H1 (cell line): ENCODE data around the gene ZFYVE21. TPM values are rescaled to one million over a fixed set of nuclear protein-coding genes. Genes with fewer than 3 reads are reported as not detected.

Source experiments
- CTCF ChIP-seq, 3 experiments: IDR thresholded peaks; 1 replicate in 2 of 3; 2 replicates in 1 of 3; pipeline versions ENCODE4 v1.5.1 to v1.6.1; 2011; ENCODE audit warnings: low read length in 3 of 3, mild to moderate bottlenecking in 3 of 3, inconsistent platforms in 2 of 3, low read depth in 1 of 3, moderate library complexity in 1 of 3; ENCODE audit not compliant: insufficient read depth in 1 of 3; ENCODE audit errors: control extremely low read depth in 1 of 3
- polyA plus RNA-seq, 7 experiments: library from polyadenylated mRNA; depleted of rRNA in 3 of 7; stranded (reverse) in 5 of 7; unstranded in 2 of 7; fragments of >200 nt in 5 of 7; fragments of 200-250 nt in 2 of 7; gene quantifications; 1 replicate in 5 of 7; 2 replicates in 1 of 7; 4 replicates in 1 of 7; pipeline versions ENCODE4 v1.2.1 to v1.2.3, GENCODE V29; 2011 to 2013; ENCODE audit warnings: missing spikeins in 2 of 7, mixed read lengths in 2 of 7
- total RNA-seq: library from RNA; stranded (reverse); fragmentation: NEBNext Ultra II Directional; extraction: Animal tissue kit (Norgen Biotek cat#: 25700); gene quantifications from 2 replicates; pipeline ENCODE4 v1.2.1, GENCODE V29; 2021
- TF ChIP-seq, protein P1 (sequence below): fragments of 300-600 bp; sonication (generic); IDR thresholded peaks from 2 replicates; pipeline ENCODE4 v1.7.1; 2012; ENCODE audit warnings: low read length, moderate library complexity, mild to moderate bottlenecking, inconsistent platforms; ENCODE audit not compliant: insufficient replicate concordance

Gene ZFYVE21
- total and polyA plus RNA-seq, 2 of the 8 experiments (the other 6 are each of a cell fraction or from before 2014, with no cell fraction given): 53.4 to 127 TPM

- TF ChIP-seq, protein P1, sequence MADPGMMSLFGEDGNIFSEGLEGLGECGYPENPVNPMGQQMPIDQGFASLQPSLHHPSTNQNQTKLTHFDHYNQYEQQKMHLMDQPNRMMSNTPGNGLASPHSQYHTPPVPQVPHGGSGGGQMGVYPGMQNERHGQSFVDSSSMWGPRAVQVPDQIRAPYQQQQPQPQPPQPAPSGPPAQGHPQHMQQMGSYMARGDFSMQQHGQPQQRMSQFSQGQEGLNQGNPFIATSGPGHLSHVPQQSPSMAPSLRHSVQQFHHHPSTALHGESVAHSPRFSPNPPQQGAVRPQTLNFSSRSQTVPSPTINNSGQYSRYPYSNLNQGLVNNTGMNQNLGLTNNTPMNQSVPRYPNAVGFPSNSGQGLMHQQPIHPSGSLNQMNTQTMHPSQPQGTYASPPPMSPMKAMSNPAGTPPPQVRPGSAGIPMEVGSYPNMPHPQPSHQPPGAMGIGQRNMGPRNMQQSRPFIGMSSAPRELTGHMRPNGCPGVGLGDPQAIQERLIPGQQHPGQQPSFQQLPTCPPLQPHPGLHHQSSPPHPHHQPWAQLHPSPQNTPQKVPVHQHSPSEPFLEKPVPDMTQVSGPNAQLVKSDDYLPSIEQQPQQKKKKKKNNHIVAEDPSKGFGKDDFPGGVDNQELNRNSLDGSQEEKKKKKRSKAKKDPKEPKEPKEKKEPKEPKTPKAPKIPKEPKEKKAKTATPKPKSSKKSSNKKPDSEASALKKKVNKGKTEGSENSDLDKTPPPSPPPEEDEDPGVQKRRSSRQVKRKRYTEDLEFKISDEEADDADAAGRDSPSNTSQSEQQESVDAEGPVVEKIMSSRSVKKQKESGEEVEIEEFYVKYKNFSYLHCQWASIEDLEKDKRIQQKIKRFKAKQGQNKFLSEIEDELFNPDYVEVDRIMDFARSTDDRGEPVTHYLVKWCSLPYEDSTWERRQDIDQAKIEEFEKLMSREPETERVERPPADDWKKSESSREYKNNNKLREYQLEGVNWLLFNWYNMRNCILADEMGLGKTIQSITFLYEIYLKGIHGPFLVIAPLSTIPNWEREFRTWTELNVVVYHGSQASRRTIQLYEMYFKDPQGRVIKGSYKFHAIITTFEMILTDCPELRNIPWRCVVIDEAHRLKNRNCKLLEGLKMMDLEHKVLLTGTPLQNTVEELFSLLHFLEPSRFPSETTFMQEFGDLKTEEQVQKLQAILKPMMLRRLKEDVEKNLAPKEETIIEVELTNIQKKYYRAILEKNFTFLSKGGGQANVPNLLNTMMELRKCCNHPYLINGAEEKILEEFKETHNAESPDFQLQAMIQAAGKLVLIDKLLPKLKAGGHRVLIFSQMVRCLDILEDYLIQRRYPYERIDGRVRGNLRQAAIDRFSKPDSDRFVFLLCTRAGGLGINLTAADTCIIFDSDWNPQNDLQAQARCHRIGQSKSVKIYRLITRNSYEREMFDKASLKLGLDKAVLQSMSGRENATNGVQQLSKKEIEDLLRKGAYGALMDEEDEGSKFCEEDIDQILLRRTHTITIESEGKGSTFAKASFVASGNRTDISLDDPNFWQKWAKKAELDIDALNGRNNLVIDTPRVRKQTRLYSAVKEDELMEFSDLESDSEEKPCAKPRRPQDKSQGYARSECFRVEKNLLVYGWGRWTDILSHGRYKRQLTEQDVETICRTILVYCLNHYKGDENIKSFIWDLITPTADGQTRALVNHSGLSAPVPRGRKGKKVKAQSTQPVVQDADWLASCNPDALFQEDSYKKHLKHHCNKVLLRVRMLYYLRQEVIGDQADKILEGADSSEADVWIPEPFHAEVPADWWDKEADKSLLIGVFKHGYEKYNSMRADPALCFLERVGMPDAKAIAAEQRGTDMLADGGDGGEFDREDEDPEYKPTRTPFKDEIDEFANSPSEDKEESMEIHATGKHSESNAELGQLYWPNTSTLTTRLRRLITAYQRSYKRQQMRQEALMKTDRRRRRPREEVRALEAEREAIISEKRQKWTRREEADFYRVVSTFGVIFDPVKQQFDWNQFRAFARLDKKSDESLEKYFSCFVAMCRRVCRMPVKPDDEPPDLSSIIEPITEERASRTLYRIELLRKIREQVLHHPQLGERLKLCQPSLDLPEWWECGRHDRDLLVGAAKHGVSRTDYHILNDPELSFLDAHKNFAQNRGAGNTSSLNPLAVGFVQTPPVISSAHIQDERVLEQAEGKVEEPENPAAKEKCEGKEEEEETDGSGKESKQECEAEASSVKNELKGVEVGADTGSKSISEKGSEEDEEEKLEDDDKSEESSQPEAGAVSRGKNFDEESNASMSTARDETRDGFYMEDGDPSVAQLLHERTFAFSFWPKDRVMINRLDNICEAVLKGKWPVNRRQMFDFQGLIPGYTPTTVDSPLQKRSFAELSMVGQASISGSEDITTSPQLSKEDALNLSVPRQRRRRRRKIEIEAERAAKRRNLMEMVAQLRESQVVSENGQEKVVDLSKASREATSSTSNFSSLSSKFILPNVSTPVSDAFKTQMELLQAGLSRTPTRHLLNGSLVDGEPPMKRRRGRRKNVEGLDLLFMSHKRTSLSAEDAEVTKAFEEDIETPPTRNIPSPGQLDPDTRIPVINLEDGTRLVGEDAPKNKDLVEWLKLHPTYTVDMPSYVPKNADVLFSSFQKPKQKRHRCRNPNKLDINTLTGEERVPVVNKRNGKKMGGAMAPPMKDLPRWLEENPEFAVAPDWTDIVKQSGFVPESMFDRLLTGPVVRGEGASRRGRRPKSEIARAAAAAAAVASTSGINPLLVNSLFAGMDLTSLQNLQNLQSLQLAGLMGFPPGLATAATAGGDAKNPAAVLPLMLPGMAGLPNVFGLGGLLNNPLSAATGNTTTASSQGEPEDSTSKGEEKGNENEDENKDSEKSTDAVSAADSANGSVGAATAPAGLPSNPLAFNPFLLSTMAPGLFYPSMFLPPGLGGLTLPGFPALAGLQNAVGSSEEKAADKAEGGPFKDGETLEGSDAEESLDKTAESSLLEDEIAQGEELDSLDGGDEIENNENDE: no peak
- no peak for TF ChIP-seq CTCF (IDR thresholded peaks at IDR 0.05; ENCODE audit: control extremely low read depth in 1 of 3, insufficient read depth in 1 of 3, low read depth in 1 of 3, low read length in 3 of 3)
Measured at GRCh38 chr14:103725739-103726395, 10.3 kb downstream of the ZFYVE21 start (continued).
